WTC11 (cell line): ENCODE data around the gene PPP1R14C. TPM values are rescaled to one million over a fixed set of nuclear protein-coding genes. Genes with fewer than 3 reads are reported as not detected.

Experiments used
- ATAC-seq: fragments of 200-7000 bp; cut with Tn5 transposase; 2 replicates; pipeline ENCODE4 v1.10.0; 2021; ENCODE audit warnings: mild to moderate bottlenecking, moderate library complexity
- CTCF ChIA-PET: fragments of 300-600 bp; sonication (Branson Sonifier 250); formaldehyde crosslinking; loops from one replicate; lab custom pipeline; 2021; ENCODE audit warnings: antibody characterized with exemption; lab: Charles Lee
- POLR2A ChIA-PET: fragments of 350-600 bp; sonication (Branson Sonifier 250); formaldehyde crosslinking; loops from one replicate; lab custom pipeline; 2021; ENCODE audit warnings: antibody characterized with exemption; lab: Charles Lee
- DNase-seq: peaks from one replicate; pipeline ENCODE4 v3.0.0; 2021; ENCODE audit warnings: low spot score
- H3K27ac Mint-ChIP-seq: 2 replicates; pipeline ENCODE4 v1.8.0; 2021; ENCODE audit warnings: mixed read lengths
- H3K27me3 Mint-ChIP-seq: 2 replicates; pipeline ENCODE4 v1.8.0; 2021; ENCODE audit warnings: low read depth, mild to moderate bottlenecking, moderate library complexity, mixed read lengths
- H3K36me3 Mint-ChIP-seq: 2 replicates; pipeline ENCODE4 v1.8.0; 2021; ENCODE audit warnings: mixed read lengths
- H3K4me1 Mint-ChIP-seq: 2 replicates; pipeline ENCODE4 v1.8.0; 2022; ENCODE audit warnings: mixed read lengths
- H3K4me3 Mint-ChIP-seq: 2 replicates; pipeline ENCODE4 v1.8.0; 2021; ENCODE audit warnings: mild to moderate bottlenecking, moderate library complexity, mixed read lengths
- H3K9me3 Mint-ChIP-seq: 2 replicates; pipeline ENCODE4 v1.8.0; 2021; ENCODE audit warnings: mixed read lengths
- AR ChIP-seq: fragments of 250-450 bp; sonication (Bioruptor Pico); IDR thresholded peaks from 2 replicates; pipeline ENCODE4 v1.9.0; 2021; ENCODE audit warnings: mild to moderate bottlenecking
- CREM ChIP-seq: sonication (generic); formaldehyde crosslinking; IDR thresholded peaks from 2 replicates; pipeline ENCODE4 v1.8.1; 2022; ENCODE audit warnings: mild to moderate bottlenecking, missing genetic modification reagents, moderate library complexity
- E2F5 ChIP-seq: sonication (generic); formaldehyde crosslinking; IDR thresholded peaks from 2 replicates; pipeline ENCODE4 v1.8.1; 2022; ENCODE audit warnings: mild to moderate bottlenecking, moderate library complexity, missing genetic modification reagents
- EMX1 ChIP-seq: fragments of 250-450 bp; sonication (Bioruptor Pico); IDR thresholded peaks from 2 replicates; pipeline ENCODE4 v1.8.0; 2021; ENCODE audit warnings: mild to moderate bottlenecking
- ETV6 ChIP-seq: sonication (generic); formaldehyde crosslinking; IDR thresholded peaks from 2 replicates; pipeline ENCODE4 v1.8.1; 2022; ENCODE audit warnings: mild to moderate bottlenecking, missing genetic modification reagents
- HMGXB4 ChIP-seq: sonication (generic); formaldehyde crosslinking; IDR thresholded peaks from 2 replicates; pipeline ENCODE4 v1.8.1; 2023; ENCODE audit warnings: mild to moderate bottlenecking, moderate library complexity, missing genetic modification reagents
- JUN ChIP-seq: sonication (generic); formaldehyde crosslinking; IDR thresholded peaks from 2 replicates; pipeline ENCODE4 v1.8.0; 2023; ENCODE audit warnings: mild to moderate bottlenecking, missing genetic modification reagents
- SMAD3 ChIP-seq: sonication (generic); formaldehyde crosslinking; IDR thresholded peaks from 2 replicates; pipeline ENCODE4 v1.8.0; 2022; ENCODE audit warnings: missing genetic modification reagents, mild to moderate bottlenecking, borderline replicate concordance
- TCF7 ChIP-seq: sonication (generic); formaldehyde crosslinking; IDR thresholded peaks from 2 replicates; pipeline ENCODE4 v1.8.0; 2022; ENCODE audit warnings: mild to moderate bottlenecking, low read depth, missing genetic modification reagents, moderate library complexity
- ZNF396 ChIP-seq: fragments of 250-450 bp; sonication (Bioruptor Pico); IDR thresholded peaks from 2 replicates; pipeline ENCODE4 v1.8.0; 2021; ENCODE audit warnings: mild to moderate bottlenecking, moderate library complexity, borderline replicate concordance
- ZNF423 ChIP-seq: fragments of 250-450 bp; sonication (Bioruptor Pico); IDR thresholded peaks from 2 replicates; pipeline ENCODE4 v2.1.2; 2022; ENCODE audit warnings: mild to moderate bottlenecking, moderate library complexity
- ZNF425 ChIP-seq: fragments of 250-450 bp; sonication (Bioruptor Pico); conservative IDR thresholded peaks from 2 replicates; pipeline ENCODE4 v1.9.0; 2021; ENCODE audit warnings: mild to moderate bottlenecking
- ZSCAN18 ChIP-seq: fragments of 250-450 bp; sonication (Bioruptor Pico); IDR thresholded peaks from 2 replicates; pipeline ENCODE4 v2.1.2; 2022; ENCODE audit warnings: mild to moderate bottlenecking, moderate library complexity
- total RNA-seq: library from RNA; stranded (reverse); gene quantifications from 3 replicates; pipeline ENCODE4 v1.2.3, GENCODE V29; 2021
- TF ChIP-seq, protein P1 (sequence below): sonication (generic); formaldehyde crosslinking; IDR thresholded peaks from 2 replicates; pipeline ENCODE4 v1.8.0; 2022; ENCODE audit warnings: missing genetic modification reagents

The PPP1R14C gene
- total RNA-seq, 1 experiment from 2014 or later: 1.1 TPM

DNA sequence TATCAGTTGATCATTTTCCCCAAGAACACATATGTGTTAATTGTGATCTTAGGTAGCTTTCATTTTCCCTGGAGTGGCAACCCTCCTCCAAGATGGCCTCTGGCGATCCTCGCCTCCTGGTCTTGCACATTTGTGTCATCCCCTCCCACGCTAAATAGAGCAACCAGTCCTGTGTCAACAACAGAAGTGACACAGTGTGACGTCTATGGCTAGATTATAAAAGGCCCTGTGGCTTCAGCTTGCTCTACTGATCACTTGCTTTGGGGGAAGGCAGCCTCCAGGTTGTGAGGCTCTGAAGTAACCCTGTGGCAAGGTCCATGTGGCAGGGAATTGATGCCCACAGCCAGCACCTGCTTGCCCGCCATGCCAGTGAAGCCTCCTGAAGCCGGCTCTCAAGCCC, 30.6 kb upstream of the PPP1R14C start:
- ChIA-PET POLR2A (no interaction called here), CTCF (no interaction called here)
- no peak overlapping the region for H3K27ac Mint-ChIP-seq
- H3K9me3 Mint-ChIP-seq: peaks cover 12% of the 10 kb centered on the region
- DNase-seq (no peak), ATAC-seq (no peak)
- H3K4me1 Mint-ChIP-seq: no peaks in the 10 kb centered on the region
- no peak for TF ChIP-seq HMGXB4 (CRISPR knock-in tag)
- no peaks in the 10 kb centered on the region for H3K27me3 Mint-ChIP-seq
- H3K4me3 Mint-ChIP-seq: no peak overlapping the region
- peaks cover 4% of the 10 kb centered on the region; the same call in 1 of the 2 replicates for H3K36me3 Mint-ChIP-seq

- no peak overlapping the region for H3K4me3 Mint-ChIP-seq
- peaks cover 14% of the 10 kb centered on the region for H3K9me3 Mint-ChIP-seq
- ATAC-seq: no peak
- POLR2A ChIA-PET: interaction anchor here (0.5 kb wide), 1 partner anchor 183 kb away, joined by 6 read pairs; no protein-coding TSS in a partner anchor
- TF ChIP-seq EMX1 (no peak), ZNF396 (CRISPR knock-in tag) (no peak), JUN (no peak), ZSCAN18 (CRISPR knock-in tag) (no peak), SMAD3 (no peak), ETV6 (no peak), E2F5 (CRISPR knock-in tag) (no peak), TCF7 (CRISPR knock-in tag) (no peak), ZNF423 (CRISPR knock-in tag) (no peak), AR (CRISPR knock-in tag) (no peak), ZNF425 (no peak), CREM (CRISPR knock-in tag) (no peak)
- TF ChIP-seq, protein P1, sequence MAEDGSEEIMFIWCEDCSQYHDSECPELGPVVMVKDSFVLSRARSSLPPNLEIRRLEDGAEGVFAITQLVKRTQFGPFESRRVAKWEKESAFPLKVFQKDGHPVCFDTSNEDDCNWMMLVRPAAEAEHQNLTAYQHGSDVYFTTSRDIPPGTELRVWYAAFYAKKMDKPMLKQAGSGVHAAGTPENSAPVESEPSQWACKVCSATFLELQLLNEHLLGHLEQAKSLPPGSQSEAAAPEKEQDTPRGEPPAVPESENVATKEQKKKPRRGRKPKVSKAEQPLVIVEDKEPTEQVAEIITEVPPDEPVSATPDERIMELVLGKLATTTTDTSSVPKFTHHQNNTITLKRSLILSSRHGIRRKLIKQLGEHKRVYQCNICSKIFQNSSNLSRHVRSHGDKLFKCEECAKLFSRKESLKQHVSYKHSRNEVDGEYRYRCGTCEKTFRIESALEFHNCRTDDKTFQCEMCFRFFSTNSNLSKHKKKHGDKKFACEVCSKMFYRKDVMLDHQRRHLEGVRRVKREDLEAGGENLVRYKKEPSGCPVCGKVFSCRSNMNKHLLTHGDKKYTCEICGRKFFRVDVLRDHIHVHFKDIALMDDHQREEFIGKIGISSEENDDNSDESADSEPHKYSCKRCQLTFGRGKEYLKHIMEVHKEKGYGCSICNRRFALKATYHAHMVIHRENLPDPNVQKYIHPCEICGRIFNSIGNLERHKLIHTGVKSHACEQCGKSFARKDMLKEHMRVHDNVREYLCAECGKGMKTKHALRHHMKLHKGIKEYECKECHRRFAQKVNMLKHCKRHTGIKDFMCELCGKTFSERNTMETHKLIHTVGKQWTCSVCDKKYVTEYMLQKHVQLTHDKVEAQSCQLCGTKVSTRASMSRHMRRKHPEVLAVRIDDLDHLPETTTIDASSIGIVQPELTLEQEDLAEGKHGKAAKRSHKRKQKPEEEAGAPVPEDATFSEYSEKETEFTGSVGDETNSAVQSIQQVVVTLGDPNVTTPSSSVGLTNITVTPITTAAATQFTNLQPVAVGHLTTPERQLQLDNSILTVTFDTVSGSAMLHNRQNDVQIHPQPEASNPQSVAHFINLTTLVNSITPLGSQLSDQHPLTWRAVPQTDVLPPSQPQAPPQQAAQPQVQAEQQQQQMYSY (CRISPR knock-in tag): no peak
- H3K27me3 Mint-ChIP-seq: no peaks in the 10 kb centered on the region
- peaks cover 14% of the 10 kb centered on the region for H3K4me1 Mint-ChIP-seq
- CTCF ChIA-PET: interaction anchor here (0.8 kb wide), 1 partner anchor 45 kb away, joined by 4 read pairs; no protein-coding TSS in a partner anchor
- H3K27ac Mint-ChIP-seq: no peak overlapping the region
- no peak for DNase-seq
- H3K36me3 Mint-ChIP-seq: peaks cover 4% of the 10 kb centered on the region; the same call in 1 of the 2 replicates
These were observed 27.1 kb upstream of the PPP1R14C start for GRCh38 chr6:150115769-150116168.
